Muscle layer of colon (tissue), 2 donors: Measurements from ENCODE around the gene ZNF546.
A peak's percentile ranks its signal among the peaks of the same experiment; 100 is the strongest.

ENCODE experiments used
- H3K27ac ChIP-seq: one replicate; pipeline ENCODE4 v1.7.0; 2013; ENCODE audit warnings: low read depth, mild to moderate bottlenecking, low read length, moderate library complexity
- H3K27me3 ChIP-seq, 2 donors: one replicate each; pipeline ENCODE4 v1.7.0; 2013; ENCODE audit warnings: low read length in 2 of 2, mild to moderate bottlenecking in 2 of 2; ENCODE audit not compliant: insufficient read depth in 2 of 2, control insufficient read depth in 1 of 2
- H3K36me3 ChIP-seq: one replicate; pipeline ENCODE4 v1.7.0; 2013; ENCODE audit warnings: mild to moderate bottlenecking, low read length; ENCODE audit not compliant: insufficient read depth
- H3K4me1 ChIP-seq: one replicate; pipeline ENCODE4 v1.7.0; 2013; ENCODE audit warnings: mild to moderate bottlenecking, low read length; ENCODE audit not compliant: insufficient read depth
- H3K4me3 ChIP-seq, 2 donors: one replicate each; pipeline ENCODE4 v1.7.0; 2013; ENCODE audit warnings: low read length in 2 of 2, low read depth in 1 of 2, mild to moderate bottlenecking in 1 of 2, moderate library complexity in 1 of 2
- H3K9ac ChIP-seq: one replicate; pipeline ENCODE4 v1.7.0; 2013; ENCODE audit warnings: low read length
- H3K9me3 ChIP-seq: one replicate; pipeline ENCODE4 v1.7.0; 2013; ENCODE audit warnings: mild to moderate bottlenecking, low read length
- donor health status: abdominal sarcoma.
- donor health status: Adenocarcinoma of cecum.

The ZNF546 gene

DNA sequence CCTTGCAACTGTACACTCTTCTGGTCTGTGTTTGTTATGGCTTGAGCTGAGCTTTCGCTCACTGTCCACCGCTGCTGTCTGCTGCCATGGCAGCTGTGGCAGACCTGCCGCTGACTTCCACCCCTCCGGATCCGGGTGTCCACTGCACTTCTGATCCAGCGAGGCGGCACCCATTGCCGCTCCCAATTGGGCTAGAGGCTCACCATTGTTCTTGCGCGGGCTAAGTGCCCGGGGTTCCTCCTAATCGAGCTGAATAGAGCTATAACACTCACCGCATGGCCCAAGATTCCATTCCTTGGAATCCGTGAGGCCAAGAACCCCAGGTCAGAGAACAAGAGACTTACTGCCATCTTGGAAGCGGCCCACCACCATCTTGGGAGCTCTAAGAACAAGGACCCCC is 28.1 kb upstream of the ZNF546 start:
- peaks cover 16% of the 10 kb centered on the region for H3K4me1 ChIP-seq
- H3K27me3 ChIP-seq, result no peaks in the 10 kb centered on the region
- H3K9me3 ChIP-seq, result no peaks in the 10 kb centered on the region
- peaks cover 15% of the 10 kb centered on the region for H3K36me3 ChIP-seq
- H3K9ac ChIP-seq, result no peak overlapping the region
- no peak overlapping the region for H3K4me3 ChIP-seq
- H3K27ac ChIP-seq, result no peak overlapping the region

DNA sequence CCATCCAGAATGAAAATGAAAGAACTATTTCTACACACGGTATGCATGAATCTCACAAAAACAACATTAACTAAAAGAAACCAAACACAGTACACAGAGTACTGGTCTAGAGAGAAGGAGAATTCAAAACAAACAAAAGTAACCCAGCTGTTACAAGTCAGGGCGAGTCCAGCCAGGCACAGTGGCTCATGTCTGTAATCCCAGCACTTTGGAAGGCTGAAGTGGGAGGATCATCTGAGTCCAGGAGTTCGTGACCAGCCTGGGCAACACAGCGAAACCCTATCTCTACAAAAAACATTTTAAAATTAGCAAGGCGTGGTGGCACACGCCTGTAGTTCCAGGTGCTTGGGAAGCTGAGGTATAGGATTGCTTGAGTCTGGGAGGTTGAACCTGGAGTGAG is 27.6 kb upstream of the ZNF546 start:
- H3K27ac ChIP-seq, result no peak overlapping the region
- peaks cover 16% of the 10 kb centered on the region for H3K4me1 ChIP-seq
- H3K4me3 ChIP-seq, result no peak overlapping the region

DNA sequence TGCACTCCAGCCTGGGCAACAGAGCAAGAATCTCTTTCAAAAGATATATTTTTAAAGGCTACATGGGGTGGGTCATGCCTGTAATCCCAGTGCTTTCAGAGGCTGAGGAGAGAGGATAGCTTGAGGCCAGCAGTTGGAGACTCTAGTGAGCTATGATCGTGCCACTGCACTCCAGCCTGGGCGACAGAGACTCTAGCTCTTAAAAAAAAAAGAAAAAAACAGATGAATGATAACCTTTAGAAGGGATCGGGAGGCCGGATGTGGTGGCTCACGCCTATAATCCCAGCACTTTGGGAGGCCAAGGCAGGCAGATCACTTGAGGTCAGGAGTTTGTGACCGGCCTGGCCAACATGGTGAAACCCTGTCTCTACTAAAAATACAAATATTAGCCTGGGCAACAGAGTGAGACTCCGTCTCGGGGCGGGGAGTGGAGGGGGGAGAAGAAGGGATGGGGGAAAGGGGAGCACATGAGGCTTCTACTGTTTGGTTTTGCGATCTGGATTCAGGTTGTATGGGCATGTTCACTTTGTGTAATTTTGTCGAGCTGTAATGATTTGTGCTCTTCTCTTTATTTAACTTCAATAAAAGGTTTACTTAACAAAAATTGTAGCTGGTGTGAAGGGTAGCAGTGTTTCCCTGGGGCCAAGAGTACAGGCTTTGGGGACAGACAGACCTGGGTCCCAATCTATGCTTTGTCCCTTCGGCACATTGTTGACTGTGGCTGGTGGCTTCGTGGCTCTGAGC is 27.0 kb upstream of the ZNF546 start:
- Histone ChIP-seq H3K9me3 (no peaks in the 10 kb centered on the region), H3K4me1 (peaks cover 16% of the 10 kb centered on the region), H3K4me3 (peak overlapping the region; percentile 47 to 89), H3K27ac (peak overlapping the region; percentile 79), H3K9ac (peak overlapping the region; percentile 89), H3K36me3 (peaks cover 26% of the 10 kb centered on the region), H3K27me3 (no peaks in the 10 kb centered on the region)

More for the DNA sequence above, 27.6 kb upstream of the ZNF546 start:
- no peak overlapping the region for H3K9ac ChIP-seq
- no peaks in the 10 kb centered on the region for H3K9me3 ChIP-seq
- H3K36me3 ChIP-seq, result peaks cover 20% of the 10 kb centered on the region
- H3K27me3 ChIP-seq, result no peaks in the 10 kb centered on the region

DNA sequence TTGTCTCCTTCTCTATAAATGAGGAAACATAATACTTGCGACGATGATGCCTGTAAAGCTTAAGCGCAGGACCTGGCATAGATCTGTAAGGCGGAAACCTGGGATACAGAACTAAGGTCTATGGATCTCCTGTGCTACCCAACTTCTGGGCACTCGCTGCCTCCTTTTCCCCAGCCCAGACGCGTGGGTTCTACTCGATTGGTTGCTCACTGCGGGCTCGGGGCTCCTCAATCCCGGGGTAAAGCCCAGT is 26.5 kb upstream of the ZNF546 start:
- peak overlapping the region; percentile 79 for H3K27ac ChIP-seq
- no peaks in the 10 kb centered on the region for H3K9me3 ChIP-seq
- H3K4me3 ChIP-seq, result peak overlapping the region; percentile 47 to 89
- H3K9ac ChIP-seq, result peak overlapping the region; percentile 89
- H3K36me3 ChIP-seq, result peaks cover 29% of the 10 kb centered on the region
- H3K27me3 ChIP-seq, result no peaks in the 10 kb centered on the region
- H3K4me1 ChIP-seq, result peaks cover 16% of the 10 kb centered on the region

DNA sequence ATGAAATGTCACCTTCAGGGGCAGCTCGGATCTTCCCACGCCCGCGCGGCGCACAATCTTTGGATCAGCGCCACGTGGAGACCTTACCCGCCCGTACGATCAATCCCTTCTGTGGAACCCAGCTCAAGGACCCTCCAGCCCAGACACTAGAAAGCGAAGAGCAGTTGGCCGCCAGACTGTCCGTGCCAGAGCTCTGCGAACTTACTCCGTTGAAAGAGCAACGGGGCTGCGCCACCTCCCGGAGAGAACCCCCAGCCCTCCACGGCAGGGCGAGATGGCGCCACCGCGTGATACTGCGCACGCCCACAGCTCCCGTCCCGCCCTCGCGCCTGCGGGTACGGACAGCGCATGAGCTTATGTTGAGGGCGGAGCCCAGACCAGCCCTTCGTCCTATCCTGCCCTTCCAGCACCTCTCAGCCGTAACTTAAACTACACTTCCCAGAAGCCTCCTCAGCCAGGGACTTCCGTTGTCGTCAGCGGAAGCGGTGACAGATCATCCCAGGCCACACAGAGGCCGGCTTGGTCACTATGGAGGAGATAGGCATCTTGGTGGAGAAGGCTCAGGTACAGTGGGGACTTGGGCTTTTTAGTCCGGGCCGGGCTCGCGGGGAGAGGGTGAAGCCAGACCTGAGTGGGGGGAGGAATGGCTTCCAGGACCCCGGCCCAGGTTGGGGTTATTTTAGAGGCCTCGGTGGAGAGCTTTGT is 26.0 kb upstream of the ZNF546 start, which contains the start of gene PSMC4:
TSS of gene PSMC4 (plus strand) at position 491 of the 705 bp plus-strand sequence. CDS start at position 529, 38 bp downstream.
- peak within 1 kb of the TSS; percentile 87 for H3K27ac ChIP-seq
- H3K36me3 ChIP-seq, result peaks cover 33% of the 10 kb centered on the region
- peak within 1 kb of the TSS; percentile 89 for H3K9ac ChIP-seq
- peaks cover 16% of the 10 kb centered on the region for H3K4me1 ChIP-seq
- no peaks in the 10 kb centered on the region for H3K27me3 ChIP-seq
- no peaks in the 10 kb centered on the region for H3K9me3 ChIP-seq
- peak within 1 kb of the TSS; percentile 89 to 93 for H3K4me3 ChIP-seq

DNA sequence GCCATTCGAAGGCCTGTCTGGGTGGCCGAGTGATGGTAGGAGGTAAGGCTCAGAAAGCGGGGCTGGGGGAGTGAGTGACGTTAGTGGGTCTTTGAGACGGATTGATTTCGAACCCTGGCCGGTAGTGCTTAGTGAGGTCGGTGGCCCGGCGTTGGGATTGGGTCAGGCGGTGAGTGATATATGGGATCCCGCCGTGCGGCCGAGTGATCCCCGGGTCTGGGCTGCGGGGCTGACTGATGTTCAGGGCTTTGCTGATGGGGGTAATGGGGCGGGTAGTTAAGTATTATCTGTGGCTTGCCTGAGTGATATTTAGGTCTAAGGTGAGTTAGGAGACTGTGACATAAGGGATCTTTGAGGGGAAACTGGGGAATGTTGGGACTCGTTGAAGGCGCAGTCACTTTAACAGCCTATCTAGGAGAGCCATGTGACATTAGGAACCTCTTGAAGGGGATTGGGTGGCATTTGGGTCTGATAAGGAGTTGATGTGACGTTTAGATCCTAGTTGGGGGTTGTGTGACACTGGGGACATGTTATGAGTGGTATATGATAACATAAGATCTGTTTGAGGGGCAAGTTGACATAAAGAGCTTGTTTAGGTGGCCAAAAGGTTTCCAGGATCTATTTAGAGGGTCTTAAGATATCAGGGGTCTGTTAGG is 25.4 kb upstream of the ZNF546 start:
- Histone ChIP-seq H3K4me1 (peaks cover 16% of the 10 kb centered on the region), H3K36me3 (peaks cover 33% of the 10 kb centered on the region), H3K4me3 (peak overlapping the region; percentile 89 to 93), H3K27ac (peak overlapping the region; percentile 87), H3K9ac (peak overlapping the region; percentile 89), H3K27me3 (no peaks in the 10 kb centered on the region), H3K9me3 (no peaks in the 10 kb centered on the region)

DNA sequence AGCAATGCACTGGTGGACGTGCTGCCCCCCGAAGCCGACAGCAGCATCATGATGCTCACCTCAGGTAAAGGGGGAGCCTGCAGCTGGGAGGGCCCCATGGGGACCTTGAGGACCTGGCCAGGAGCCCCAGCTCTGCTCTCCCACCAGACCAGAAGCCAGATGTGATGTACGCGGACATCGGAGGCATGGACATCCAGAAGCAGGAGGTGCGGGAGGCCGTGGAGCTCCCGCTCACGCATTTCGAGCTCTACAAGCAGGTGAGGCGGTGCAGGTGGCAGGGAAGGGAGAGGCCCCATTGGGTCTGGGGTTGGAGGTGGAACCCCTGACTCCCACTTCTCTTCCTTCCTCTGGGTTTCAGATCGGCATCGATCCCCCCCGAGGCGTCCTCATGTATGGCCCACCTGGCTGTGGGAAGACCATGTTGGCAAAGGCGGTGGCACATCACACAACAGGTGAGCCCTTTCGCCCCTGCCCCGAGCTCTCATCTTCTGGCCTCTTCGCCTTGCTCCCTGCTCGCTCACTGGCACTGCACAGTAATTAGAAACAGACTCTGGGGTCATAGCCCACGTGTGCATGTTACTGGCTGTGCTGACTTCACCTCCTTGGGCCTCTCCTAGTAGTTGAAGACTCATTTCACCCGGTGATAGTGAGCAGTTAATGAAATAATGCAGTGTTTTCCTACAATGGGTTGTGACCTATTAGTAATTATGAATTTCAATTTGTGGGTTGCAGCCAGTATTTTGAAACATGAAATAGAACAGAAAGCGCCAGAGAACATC is 22.3 kb upstream of the ZNF546 start:
- Histone ChIP-seq H3K27ac (no peak overlapping the region), H3K9ac (no peak overlapping the region), H3K4me1 (peaks cover 16% of the 10 kb centered on the region), H3K9me3 (no peaks in the 10 kb centered on the region), H3K36me3 (peaks cover 53% of the 10 kb centered on the region), H3K27me3 (no peaks in the 10 kb centered on the region), H3K4me3 (no peak overlapping the region)

DNA sequence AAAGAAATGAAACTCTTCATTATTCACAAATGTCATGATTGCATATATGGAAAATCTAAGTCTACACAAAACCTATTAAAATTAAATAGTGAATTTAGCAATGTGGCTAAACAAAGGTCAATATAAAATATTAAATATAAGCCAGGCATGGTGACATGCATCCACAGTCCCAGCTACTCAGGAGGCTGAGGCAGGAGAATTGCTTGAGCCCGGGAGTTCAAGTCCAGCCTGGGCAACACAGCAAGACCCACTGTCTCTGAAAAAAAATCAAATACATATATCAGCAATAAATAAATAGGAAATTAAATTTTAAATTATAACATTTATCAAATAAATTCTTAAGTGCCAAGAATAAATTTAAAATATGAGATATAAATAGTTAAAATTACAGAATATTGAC is 14.0 kb upstream of the ZNF546 start:
- peaks cover 8% of the 10 kb centered on the region for H3K9me3 ChIP-seq
- no peak overlapping the region for H3K27ac ChIP-seq
- no peak overlapping the region for H3K4me3 ChIP-seq
- H3K27me3 ChIP-seq, result no peaks in the 10 kb centered on the region
- no peaks in the 10 kb centered on the region for H3K4me1 ChIP-seq
- peaks cover 31% of the 10 kb centered on the region for H3K36me3 ChIP-seq
- H3K9ac ChIP-seq, result no peak overlapping the region

DNA sequence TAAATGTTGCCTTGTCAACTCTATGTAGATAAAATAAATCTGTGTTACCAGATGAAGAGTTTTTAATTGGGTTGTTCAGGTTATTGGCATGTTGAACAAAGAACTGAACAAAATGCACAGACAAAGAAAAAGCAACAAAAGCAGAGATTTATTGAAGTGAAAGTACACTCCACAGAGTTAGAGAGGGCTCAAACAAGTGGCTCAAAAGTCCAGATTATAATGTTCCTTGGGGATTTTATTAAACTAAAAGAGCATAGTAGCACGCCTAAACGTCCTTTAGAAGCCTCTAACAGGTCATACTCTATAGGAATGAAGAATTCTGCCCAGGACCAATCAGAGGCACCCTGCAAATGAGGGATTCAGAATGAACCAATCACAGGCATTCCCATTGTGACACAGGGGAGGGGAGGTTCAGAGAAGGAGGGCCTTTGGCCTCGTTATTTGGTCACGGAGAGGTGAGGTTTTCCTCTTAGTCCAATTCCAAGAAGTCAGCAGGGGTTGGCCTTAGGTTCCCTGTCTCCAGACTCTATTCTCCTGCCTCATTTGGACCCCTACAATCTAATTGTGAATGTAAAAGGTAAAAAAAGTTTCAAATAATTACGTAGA is 13.1 kb upstream of the ZNF546 start:
- no peaks in the 10 kb centered on the region for H3K4me1 ChIP-seq
- H3K36me3 ChIP-seq, result peaks cover 24% of the 10 kb centered on the region
- no peaks in the 10 kb centered on the region for H3K27me3 ChIP-seq
- no peak overlapping the region for H3K27ac ChIP-seq
- peaks cover 8% of the 10 kb centered on the region for H3K9me3 ChIP-seq
- H3K4me3 ChIP-seq, result no peak overlapping the region
- H3K9ac ChIP-seq, result no peak overlapping the region

DNA sequence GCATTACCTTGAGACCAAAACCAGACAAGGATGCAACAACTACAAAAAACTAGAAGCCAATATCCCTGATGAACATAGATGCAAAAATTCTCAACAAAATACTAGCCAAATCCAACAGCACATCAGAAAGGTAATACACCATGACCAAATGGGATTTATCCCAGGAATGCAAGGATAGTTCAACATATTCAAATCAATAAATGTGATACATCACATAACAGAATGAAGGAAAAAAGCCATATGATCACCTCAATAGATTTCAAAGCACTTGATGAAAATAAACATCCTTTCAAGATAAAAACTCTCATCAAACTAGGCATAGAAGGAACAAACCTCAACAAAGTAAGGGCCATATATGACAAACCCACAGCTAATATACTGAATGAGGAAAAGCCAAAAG is 10.2 kb upstream of the ZNF546 start:
- Histone ChIP-seq H3K27ac (no peak overlapping the region), H3K9me3 (peaks cover 8% of the 10 kb centered on the region), H3K4me1 (no peaks in the 10 kb centered on the region), H3K4me3 (no peak overlapping the region), H3K36me3 (no peaks in the 10 kb centered on the region), H3K27me3 (no peaks in the 10 kb centered on the region), H3K9ac (no peak overlapping the region)

DNA sequence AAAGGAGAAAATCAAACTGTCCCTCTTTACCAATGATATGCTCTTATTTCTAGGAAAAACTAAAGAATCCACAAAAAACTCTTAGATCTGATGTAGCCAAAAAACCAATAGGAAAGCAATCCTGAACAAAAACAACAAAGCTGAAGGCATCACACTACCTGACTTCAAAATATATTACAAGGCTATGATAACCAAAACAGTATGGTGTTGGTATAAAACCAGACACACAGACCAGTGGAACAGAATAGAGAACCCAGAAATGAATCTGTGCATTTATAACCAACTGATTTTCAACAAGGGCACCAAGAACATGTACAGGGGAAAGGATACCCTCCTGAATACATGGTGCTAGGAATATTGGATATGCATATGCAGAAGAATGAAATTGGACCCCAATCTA is 9.7 kb upstream of the ZNF546 start:
- Histone ChIP-seq H3K27me3 (no peaks in the 10 kb centered on the region), H3K4me1 (no peaks in the 10 kb centered on the region), H3K27ac (no peak overlapping the region), H3K4me3 (no peak overlapping the region), H3K36me3 (no peaks in the 10 kb centered on the region), H3K9me3 (peaks cover 8% of the 10 kb centered on the region), H3K9ac (no peak overlapping the region)
